ENCODE measurements around the gene HEXIM2.

GRCh38 chr17:45138911-45139532 is 22.7 kb upstream of the HEXIM2 start:
- TF ChIP-seq CTCF (conservative IDR thresholded peaks at IDR 0.05 in 1 of 2, IDR thresholded peaks at IDR 0.05 in 1 of 2; ENCODE audit: low read depth in 1 of 2, low read length in 2 of 2) (no peak), EZH2 (IDR thresholded peaks at IDR 0.05; ENCODE audit: low read length, missing control alignments) (no peak)

All from fibroblast of lung (primary cell).